Skeletal muscle satellite cell (primary cell): ENCODE results near the gene TXNDC12. TPM values are rescaled to one million over a fixed set of nuclear protein-coding genes. Genes with fewer than 3 reads are reported as not detected.
A peak's percentile ranks its signal among the peaks of the same experiment; 100 is the strongest.

Source experiments
- H3K27me3 ChIP-seq: 2 replicates; pipeline ENCODE4 v1.7.0; 2013; ENCODE audit warnings: low read length; ENCODE audit not compliant: control insufficient read depth, insufficient read depth
- H3K36me3 ChIP-seq: 2 replicates; pipeline ENCODE4 v1.7.0; 2013; ENCODE audit warnings: mild to moderate bottlenecking, control low read depth, low read length; ENCODE audit not compliant: insufficient read depth
- H3K4me1 ChIP-seq: 2 replicates; pipeline ENCODE4 v1.7.0; 2013; ENCODE audit warnings: low read length; ENCODE audit not compliant: control insufficient read depth, insufficient read depth
- H3K4me2 ChIP-seq: 2 replicates; pipeline ENCODE4 v1.7.0; 2013; ENCODE audit warnings: mild to moderate bottlenecking, low read length
- H3K4me3 ChIP-seq: 2 replicates; pipeline ENCODE4 v1.7.0; 2013; ENCODE audit warnings: low read length
- H3K9ac ChIP-seq: 2 replicates; pipeline ENCODE4 v1.7.0; 2013; ENCODE audit warnings: mild to moderate bottlenecking, low read depth, low read length, moderate library complexity
- H3K9me3 ChIP-seq: replicated peaks from 2 replicates; pipeline ENCODE4 v1.7.0; 2013; ENCODE audit warnings: mild to moderate bottlenecking, control low read depth, low read length
- small RNA-seq: library from RNA; depleted of rRNA; stranded (forward); fragments of <200 nt; gene quantifications from one replicate; pipeline ENCODE3, GENCODE V24; 2012

TXNDC12 gene

DNA sequence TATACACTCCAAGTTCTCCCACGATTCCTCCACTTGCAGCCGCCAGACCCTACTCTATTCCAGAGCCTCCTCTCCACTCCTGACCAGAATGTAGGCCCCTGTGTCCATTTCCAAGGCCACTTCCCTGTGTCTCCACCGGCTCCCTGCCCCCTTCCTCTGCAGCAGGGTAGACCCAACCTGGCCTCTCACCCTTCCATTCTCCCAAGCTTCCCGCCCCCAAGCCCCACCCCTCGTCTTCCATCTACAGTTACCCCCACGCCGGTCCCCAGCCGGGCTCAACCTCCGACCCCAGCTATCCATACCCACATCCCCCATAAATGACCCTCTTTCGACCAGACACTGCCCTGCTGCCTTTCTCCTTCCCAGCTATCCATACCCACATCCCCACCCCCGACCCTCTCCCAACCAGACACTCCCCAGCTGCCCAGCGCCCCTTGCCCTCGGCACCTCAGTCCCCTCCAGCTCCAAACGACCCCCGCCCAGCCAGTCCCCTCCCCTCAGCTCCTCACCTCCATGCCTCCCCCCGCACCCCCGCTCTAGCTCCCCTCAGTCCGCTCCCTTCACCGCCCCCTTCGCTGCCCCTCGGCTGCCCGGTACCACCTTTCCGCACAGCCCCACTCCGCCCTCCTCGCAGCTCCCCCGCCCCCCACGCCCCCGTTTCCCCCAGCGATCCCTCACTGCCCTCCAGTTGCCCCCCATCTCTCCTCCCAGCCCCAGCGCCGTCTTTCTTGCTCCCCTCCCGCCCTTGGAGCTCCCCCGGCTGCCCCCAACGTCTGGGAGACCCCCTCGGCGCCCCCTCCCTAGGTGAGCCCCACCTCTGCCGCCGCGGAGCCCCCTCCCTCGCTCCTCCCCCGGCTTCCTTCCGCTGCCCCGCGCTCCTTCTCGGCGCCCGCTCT lies 65.2 kb downstream of the TXNDC12 start:
- Histone ChIP-seq H3K27me3 (peaks cover 13% of the 10 kb centered on the region), H3K36me3 (no peaks in the 10 kb centered on the region), H3K4me1 (peaks cover 4% of the 10 kb centered on the region), H3K9me3 (no peaks in the 10 kb centered on the region), H3K4me3 (peak overlapping the region; percentile 87), H3K4me2 (peak overlapping the region; percentile 64), H3K9ac (peak overlapping the region; percentile 73)

DNA sequence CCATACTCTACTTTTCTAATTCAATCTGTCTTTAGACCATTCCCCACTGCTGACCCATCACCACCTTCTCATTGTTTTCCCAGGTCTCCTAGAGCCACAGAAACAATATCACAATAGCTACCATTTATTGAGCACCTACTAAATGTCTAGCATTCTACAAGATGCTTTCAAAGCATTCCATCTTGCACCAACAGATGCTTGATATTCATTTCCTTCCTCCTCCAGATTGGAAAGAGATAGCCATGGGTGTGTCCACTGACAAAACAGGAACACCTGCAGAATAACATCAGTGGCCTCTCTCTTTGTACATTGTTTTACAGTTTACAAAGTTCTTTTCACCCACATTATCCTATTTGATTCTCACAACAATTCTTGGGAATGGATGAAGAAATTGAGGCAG lies 66.7 kb downstream of the TXNDC12 start:
- H3K4me3 ChIP-seq: no peak overlapping the region
- peaks cover 4% of the 10 kb centered on the region for H3K4me1 ChIP-seq
- H3K4me2 ChIP-seq: no peak overlapping the region
- H3K27me3 ChIP-seq: peaks cover 13% of the 10 kb centered on the region
- H3K9me3 ChIP-seq: no peaks in the 10 kb centered on the region
- no peaks in the 10 kb centered on the region for H3K36me3 ChIP-seq
- no peak overlapping the region for H3K9ac ChIP-seq

DNA sequence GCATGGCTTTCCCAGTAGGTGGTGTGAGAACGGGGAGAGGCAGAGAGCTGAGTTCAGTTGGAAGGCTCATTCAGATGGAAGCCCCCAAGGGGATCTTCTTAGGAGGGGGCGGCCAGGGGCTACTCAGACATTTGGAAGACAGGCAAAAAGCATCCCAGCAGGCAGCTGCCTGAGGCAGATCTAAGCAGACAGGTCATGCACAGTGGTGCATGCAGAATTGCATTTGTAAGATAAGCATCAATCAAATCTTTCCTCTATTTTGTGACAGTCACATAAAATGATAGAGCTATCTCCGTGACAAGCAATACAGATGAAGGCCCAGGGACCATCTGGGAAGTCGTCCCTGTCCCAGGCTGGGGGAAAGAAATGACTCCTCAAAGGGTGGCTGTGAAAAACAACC lies 68.3 kb downstream of the TXNDC12 start:
- Histone ChIP-seq H3K4me3 (no peak overlapping the region), H3K27me3 (peaks cover under 1% of the 10 kb centered on the region), H3K4me1 (peaks cover 4% of the 10 kb centered on the region), H3K9me3 (no peaks in the 10 kb centered on the region), H3K4me2 (no peak overlapping the region), H3K9ac (no peak overlapping the region), H3K36me3 (no peaks in the 10 kb centered on the region)

DNA sequence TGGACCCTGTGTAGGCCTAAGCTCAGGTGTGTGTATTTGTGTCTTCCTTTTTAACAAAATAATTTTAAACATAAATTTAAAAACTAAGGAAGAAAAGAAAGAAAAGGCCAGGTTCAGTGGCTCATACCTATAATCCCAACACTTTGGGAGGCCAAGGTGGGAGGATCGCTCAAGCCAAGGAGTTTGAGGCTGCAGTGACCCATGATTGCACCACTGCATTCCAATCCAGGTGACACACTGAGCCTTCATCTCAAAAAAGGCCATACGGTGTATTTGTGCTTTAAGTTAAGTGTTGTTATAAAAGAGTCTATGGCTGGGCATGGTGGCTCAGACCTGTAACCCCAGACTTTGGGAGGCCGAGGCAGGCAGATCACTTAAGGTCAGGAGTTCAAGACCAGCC lies 72.8 kb downstream of the TXNDC12 start:
- Histone ChIP-seq H3K36me3 (peaks cover 4% of the 10 kb centered on the region), H3K4me2 (no peak overlapping the region), H3K4me1 (no peaks in the 10 kb centered on the region), H3K27me3 (no peaks in the 10 kb centered on the region), H3K9me3 (no peaks in the 10 kb centered on the region), H3K4me3 (no peak overlapping the region), H3K9ac (no peak overlapping the region)

DNA sequence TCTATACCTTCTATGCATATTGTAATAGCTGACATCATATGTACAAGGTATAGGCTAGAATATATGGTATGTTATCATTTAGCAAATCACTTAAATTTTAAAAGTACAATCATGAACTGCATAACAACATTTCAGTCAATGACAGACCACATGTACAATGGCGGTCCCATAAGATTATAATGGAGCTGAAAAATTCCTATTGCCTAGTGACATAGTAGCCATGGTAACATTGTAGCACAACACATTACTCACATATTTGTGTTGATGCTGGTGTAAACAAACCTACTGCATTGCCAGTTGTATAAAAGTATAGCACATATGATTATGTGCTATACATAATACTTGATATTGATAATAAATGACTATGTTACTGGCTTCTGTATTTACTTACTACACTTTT lies 73.4 kb downstream of the TXNDC12 start:
- H3K9me3 ChIP-seq: no peaks in the 10 kb centered on the region
- no peaks in the 10 kb centered on the region for H3K27me3 ChIP-seq
- H3K4me3 ChIP-seq: no peak overlapping the region
- H3K36me3 ChIP-seq: peaks cover 4% of the 10 kb centered on the region
- H3K4me2 ChIP-seq: no peak overlapping the region
- H3K4me1 ChIP-seq: no peaks in the 10 kb centered on the region
- no peak overlapping the region for H3K9ac ChIP-seq

DNA sequence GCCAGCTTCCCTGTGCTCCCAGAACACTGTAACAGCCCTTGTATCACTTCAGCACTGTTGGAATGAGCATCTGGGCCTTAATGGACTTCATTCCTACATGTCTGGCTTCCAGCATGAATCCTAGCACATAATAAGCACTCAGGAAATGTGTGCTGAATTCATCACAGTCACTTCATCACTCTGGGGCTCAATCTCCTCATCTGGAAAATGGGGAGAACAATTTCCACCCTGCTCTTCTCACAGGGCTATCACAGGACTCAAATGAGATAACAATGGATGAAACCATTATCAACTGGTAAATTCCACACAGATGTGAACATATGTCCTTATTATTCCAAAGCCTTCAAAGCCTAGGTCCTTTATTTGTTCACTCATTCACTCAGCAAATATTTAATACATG lies 76.9 kb downstream of the TXNDC12 start:
- Histone ChIP-seq H3K4me1 (peaks cover 10% of the 10 kb centered on the region), H3K4me3 (no peak overlapping the region), H3K9me3 (no peaks in the 10 kb centered on the region), H3K9ac (no peak overlapping the region), H3K27me3 (no peaks in the 10 kb centered on the region), H3K4me2 (no peak overlapping the region), H3K36me3 (peaks cover 4% of the 10 kb centered on the region)

DNA sequence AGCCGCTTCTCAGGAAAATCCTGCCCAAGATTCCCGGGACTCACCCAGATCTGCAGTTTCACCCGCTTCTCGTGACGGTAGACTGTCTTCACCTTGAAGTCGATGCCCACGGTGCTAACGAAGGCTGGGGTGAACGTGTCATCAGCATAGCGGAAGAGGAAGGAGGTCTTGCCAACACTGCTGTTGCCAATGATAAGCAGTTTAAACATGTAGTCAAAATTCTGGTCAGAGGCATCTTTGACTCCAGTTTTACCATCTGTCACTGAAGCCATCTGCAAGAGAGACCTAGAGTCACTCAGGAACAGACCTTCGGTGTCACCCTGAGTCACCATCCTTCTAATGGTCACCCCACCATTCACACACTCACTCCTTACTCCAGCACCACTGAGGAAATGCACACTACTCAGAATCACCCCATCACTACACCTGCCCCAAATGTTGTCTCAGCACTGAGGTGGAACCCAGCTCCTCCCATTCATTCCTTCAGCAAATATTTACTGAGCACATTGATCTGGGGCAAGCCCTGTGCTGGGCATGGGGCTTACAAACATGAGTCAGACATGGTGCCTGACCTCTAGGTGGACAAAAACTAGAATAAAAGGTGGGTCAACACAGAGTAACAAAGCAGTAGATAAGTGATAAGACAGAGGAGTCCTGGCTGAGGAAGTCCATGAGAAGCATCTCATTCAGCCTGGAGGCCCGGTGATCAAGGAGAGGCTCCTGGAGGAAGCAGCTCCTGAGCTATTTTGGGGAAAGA lies 78.0 kb downstream of the TXNDC12 start:
- Histone ChIP-seq H3K36me3 (peaks cover 4% of the 10 kb centered on the region), H3K27me3 (no peaks in the 10 kb centered on the region), H3K4me3 (no peak overlapping the region), H3K9me3 (no peaks in the 10 kb centered on the region), H3K4me1 (peaks cover 10% of the 10 kb centered on the region), H3K9ac (no peak overlapping the region), H3K4me2 (no peak overlapping the region)

DNA sequence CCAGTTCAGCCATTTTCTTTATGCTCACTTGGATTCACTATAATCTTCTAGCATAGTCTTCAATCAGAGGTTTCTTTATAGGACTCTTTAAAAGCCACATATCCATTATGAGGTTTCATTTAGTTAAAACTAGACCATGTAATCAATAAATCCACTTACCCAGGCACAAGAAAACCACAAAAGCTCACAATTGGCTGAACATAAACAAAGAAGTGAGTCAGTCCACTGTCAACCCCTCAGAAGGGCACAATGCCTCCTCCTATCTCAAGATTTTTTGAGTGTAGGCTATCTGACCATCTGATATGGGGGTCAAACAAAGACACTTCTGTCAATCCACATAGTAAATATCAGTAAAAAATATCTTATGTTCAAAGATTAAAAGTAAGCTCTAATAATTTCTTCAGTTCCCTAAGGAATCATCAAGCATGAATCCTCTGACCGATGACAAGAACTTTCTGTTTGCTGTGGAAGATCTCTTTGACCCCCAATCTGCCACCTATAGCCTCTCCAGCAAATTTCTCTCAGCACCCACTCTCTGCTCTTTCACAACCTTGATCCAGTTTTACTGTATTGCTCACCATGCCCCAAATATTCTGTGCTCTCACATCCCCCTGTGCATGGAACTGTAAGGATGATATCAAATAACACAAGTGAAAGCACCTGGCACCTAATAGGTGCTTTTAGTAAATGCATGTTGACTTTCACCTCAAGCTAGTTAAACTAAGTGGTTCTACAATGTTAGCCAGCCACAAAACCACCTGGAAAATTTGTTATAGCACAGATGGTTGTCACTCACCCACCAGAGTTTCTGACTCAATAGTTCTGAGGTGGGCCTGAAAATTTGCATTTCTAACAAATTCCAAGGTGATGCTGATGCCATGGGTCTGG lies 81.2 kb downstream of the TXNDC12 start:
- no peak overlapping the region for H3K9ac ChIP-seq
- peaks cover 4% of the 10 kb centered on the region for H3K36me3 ChIP-seq
- no peaks in the 10 kb centered on the region for H3K27me3 ChIP-seq
- H3K4me3 ChIP-seq: no peak overlapping the region
- peaks cover 27% of the 10 kb centered on the region for H3K4me1 ChIP-seq
- no peaks in the 10 kb centered on the region for H3K9me3 ChIP-seq
- no peak overlapping the region for H3K4me2 ChIP-seq

Small RNA genes within 50 kb of the gene (small RNA-seq; reads per million reads assigned to genes)
- gene RN7SL290P (not detected), gene RNA5SP48 (not detected)
